Upper lobe of right lung (tissue), 1 donor: ENCODE measurements around the gene GLCCI1. TPM values are rescaled to one million over a fixed set of nuclear protein-coding genes. Genes with fewer than 3 reads are reported as not detected.

Experiments used
- ATAC-seq: fragments of 200-7000 bp; cut with Tn5 transposase; one replicate; pipeline ENCODE4 v1.9.1; 2020; ENCODE audit warnings: mild to moderate bottlenecking, moderate library complexity
- DNase-seq: peaks from one replicate; pipeline ENCODE4 v3.0.0-alpha.2; 2020
- H3K27ac ChIP-seq: fragments of 200-600 bp; one replicate; pipeline ENCODE4 v1.8.0; 2022
- H3K27me3 ChIP-seq: fragments of 200-600 bp; one replicate; pipeline ENCODE4 v1.8.0; 2022; ENCODE audit warnings: mild to moderate bottlenecking
- H3K36me3 ChIP-seq: fragments of 200-600 bp; one replicate; pipeline ENCODE4 v1.8.0; 2022
- H3K4me1 ChIP-seq: fragments of 200-600 bp; one replicate; pipeline ENCODE4 v1.8.0; 2022
- H3K4me3 ChIP-seq: fragments of 200-600 bp; one replicate; pipeline ENCODE4 v1.8.0; 2022; ENCODE audit warnings: mild to moderate bottlenecking
- H3K9me3 ChIP-seq: fragments of 200-600 bp; one replicate; pipeline ENCODE4 v1.8.0; 2022
- intact Hi-C: fragments of 100-400 bp; cut with DNase I; formaldehyde crosslinking; loops from one replicate; pipeline ENCODE4 v1.11.0; 2022
- total RNA-seq: library from RNA; stranded (reverse); fragmentation: NEBNext Ultra II Directional; extraction: Animal tissue kit (Norgen Biotek cat#: 25700); gene quantifications from one replicate; pipeline ENCODE4 v1.2.1, GENCODE V29; 2021
- TF ChIP-seq, protein P1 (sequence below): fragments of 200-600 bp; IDR thresholded peaks from one replicate; pipeline ENCODE4 v1.8.0; 2022; ENCODE audit warnings: antibody characterized with exemption
- donor health status: DM: no; HTN: yes; CAD: no; lungs with severe emphysema.

GLCCI1 gene
- total RNA-seq, 1 donor from 2014 or later, result 45.1 TPM

- TF ChIP-seq, protein P1, sequence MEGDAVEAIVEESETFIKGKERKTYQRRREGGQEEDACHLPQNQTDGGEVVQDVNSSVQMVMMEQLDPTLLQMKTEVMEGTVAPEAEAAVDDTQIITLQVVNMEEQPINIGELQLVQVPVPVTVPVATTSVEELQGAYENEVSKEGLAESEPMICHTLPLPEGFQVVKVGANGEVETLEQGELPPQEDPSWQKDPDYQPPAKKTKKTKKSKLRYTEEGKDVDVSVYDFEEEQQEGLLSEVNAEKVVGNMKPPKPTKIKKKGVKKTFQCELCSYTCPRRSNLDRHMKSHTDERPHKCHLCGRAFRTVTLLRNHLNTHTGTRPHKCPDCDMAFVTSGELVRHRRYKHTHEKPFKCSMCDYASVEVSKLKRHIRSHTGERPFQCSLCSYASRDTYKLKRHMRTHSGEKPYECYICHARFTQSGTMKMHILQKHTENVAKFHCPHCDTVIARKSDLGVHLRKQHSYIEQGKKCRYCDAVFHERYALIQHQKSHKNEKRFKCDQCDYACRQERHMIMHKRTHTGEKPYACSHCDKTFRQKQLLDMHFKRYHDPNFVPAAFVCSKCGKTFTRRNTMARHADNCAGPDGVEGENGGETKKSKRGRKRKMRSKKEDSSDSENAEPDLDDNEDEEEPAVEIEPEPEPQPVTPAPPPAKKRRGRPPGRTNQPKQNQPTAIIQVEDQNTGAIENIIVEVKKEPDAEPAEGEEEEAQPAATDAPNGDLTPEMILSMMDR, result no peak
- no peaks in the 10 kb centered on the region for H3K9me3 ChIP-seq
- H3K4me1 ChIP-seq, result no peaks in the 10 kb centered on the region
- no peak overlapping the region for H3K27ac ChIP-seq
- no peak overlapping the region for H3K4me3 ChIP-seq
- DNase-seq (no peak), ATAC-seq (no peak)
- no peaks in the 10 kb centered on the region for H3K36me3 ChIP-seq
- intact Hi-C loops, result no loop called here
- no peaks in the 10 kb centered on the region for H3K27me3 ChIP-seq
These were observed 48.8 kb downstream of the GLCCI1 start for GRCh38 chr7:8017423-8017822.

DNA sequence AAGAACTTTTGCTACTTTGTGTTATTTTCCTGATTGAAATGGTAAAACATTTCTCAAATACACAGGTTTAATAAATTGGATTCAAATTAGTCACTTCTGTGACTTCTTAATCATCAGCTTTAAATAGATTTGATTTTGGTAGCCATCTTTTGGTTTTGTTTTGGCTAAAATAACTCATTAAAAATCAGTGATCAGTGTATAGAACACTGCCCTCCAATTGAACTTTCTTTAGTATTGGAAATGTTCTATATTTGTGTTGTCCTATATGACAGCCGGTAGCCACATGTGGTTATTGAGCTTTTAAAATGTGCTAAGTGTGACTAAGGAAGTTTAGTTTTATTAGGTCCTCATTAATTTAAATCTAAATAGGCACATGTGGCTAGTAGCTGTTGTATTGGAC is 50.4 kb downstream of the GLCCI1 start:
- TF ChIP-seq, protein P1, result no peak
- Histone ChIP-seq H3K4me3 (no peak overlapping the region), H3K27ac (no peak overlapping the region), H3K27me3 (no peaks in the 10 kb centered on the region), H3K9me3 (no peaks in the 10 kb centered on the region), H3K36me3 (no peaks in the 10 kb centered on the region), H3K4me1 (no peaks in the 10 kb centered on the region)
- intact Hi-C loops, result no loop called here
- DNase-seq (no peak), ATAC-seq (no peak)

GRCh38 chr7:8022628-8023027 is 54.0 kb downstream of the GLCCI1 start:
- H3K9me3 ChIP-seq, result no peaks in the 10 kb centered on the region
- H3K27ac ChIP-seq, result no peak overlapping the region
- H3K36me3 ChIP-seq, result peaks cover 12% of the 10 kb centered on the region
- TF ChIP-seq, protein P1, result no peak
- H3K27me3 ChIP-seq, result no peaks in the 10 kb centered on the region
- DNase-seq (no peak), ATAC-seq (no peak)
- H3K4me1 ChIP-seq, result no peaks in the 10 kb centered on the region
- no peak overlapping the region for H3K4me3 ChIP-seq
- intact Hi-C loops, result no loop called here

GRCh38 chr7:8035192-8035591 is 66.6 kb downstream of the GLCCI1 start:
- no peaks in the 10 kb centered on the region for H3K36me3 ChIP-seq
- H3K9me3 ChIP-seq, result no peaks in the 10 kb centered on the region
- no peak overlapping the region for H3K27ac ChIP-seq
- H3K27me3 ChIP-seq, result no peaks in the 10 kb centered on the region
- ATAC-seq (peak; percentile 27), DNase-seq (no peak)
- no peak overlapping the region for H3K4me3 ChIP-seq
- TF ChIP-seq, protein P1, result no peak
- no peaks in the 10 kb centered on the region for H3K4me1 ChIP-seq
- intact Hi-C loops, result no loop called here

GRCh38 chr7:8035647-8036518 is 67.3 kb downstream of the GLCCI1 start:
- ATAC-seq (peak; percentile 81), DNase-seq (no peak)
- H3K36me3 ChIP-seq, result no peaks in the 10 kb centered on the region
- no peaks in the 10 kb centered on the region for H3K4me1 ChIP-seq
- H3K27me3 ChIP-seq, result no peaks in the 10 kb centered on the region
- intact Hi-C loops, result no loop called here
- no peaks in the 10 kb centered on the region for H3K9me3 ChIP-seq
- no peak overlapping the region for H3K4me3 ChIP-seq
- H3K27ac ChIP-seq, result no peak overlapping the region
- TF ChIP-seq, protein P1, result peak; percentile 45
